GM21515 (cell line): Measurements from ENCODE around the gene ATP6V0E2.
"Not testable (repeated sequence)": the region's sequence is repeated elsewhere in the genome, so short reads cannot be mapped to it uniquely, and the experiment has no call there.

Source experiments
- ATAC-seq: cut with Tn5 transposase; IDR thresholded peaks from one replicate; pipeline ENCODE4 v1.9.1; 2021; ENCODE audit not compliant: unreplicated experiment

ATP6V0E2 gene

DNA sequence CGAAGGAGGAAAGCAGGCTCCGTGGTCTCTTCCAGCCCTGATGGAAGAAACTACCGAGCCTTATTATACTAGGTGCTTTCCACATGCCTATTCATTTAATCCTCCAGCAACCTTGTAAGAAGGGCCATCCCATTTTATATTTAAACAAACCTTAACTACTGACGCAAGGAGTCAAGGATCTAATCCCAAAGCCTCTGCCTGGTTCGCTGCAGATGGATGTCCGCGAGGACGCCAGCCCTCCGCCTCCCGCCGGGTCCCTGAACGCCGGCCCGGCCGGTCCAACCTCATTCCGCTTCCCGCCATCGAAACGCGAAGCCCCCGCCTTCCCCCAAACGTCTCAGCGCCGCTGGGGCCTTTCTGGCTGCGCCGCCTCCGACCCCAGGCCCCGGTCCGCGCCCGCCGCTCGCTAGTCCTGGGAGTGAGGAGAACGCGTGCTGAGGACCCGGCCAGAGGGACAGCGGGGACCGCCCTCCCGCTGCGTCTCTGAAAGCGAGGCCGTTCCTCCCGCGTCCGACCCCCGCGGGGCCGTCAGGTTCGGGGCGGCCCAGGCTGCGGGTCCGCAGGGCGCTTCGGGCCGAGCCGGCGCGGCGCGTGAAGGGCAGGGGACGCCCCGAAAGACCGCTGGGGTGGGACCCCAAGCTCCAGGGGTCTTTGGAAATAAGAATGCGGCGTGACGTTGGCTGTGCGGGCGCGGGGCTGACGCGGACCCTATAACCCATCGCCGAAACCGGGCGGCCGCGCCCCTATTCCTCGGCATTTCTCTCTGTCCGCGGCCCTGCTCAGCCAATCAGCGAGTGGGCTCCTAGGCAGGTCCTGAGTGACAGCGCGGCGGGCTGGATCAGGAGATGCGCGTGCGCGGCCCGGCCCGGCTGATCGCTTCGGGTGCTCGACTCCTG is at the start of gene ATP6V0E2:
TSS of gene ATP6V0E2 (plus strand) at position 896 of the 896 bp plus-strand sequence. CDS start 97 bp downstream, outside the sequence.
- ATAC-seq, result peak; percentile 93

DNA sequence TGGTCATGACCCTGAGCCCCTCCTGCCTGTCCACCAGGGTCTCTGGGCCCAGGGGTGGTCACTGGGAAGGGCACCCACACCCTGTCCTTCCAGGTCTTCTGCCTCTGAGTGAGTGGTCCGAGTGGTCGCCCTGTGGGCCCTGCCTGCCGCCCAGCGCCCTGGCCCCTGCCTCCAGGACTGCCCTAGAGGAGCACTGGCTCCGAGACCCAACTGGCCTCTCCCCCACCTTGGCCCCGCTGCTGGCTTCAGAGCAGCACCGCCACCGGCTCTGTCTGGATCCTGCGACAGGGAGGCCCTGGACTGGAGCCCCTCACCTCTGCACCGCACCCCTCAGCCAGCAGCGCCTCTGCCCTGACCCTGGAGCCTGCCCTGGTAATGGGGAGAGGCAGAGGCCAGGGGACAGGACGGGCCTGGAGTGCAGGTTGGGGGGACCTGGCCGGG is 49.4 kb upstream of the ATP6V0E2 start:
- no peak for ATAC-seq

- no peak for ATAC-seq
Observed at GRCh38 chr7:149824748-149825566, 48.8 kb upstream of the ATP6V0E2 start.

- ATAC-seq, result no peak
Observed at GRCh38 chr7:149825567-149826343, 48.0 kb upstream of the ATP6V0E2 start.

GRCh38 chr7:149826344-149827088 is 47.3 kb upstream of the ATP6V0E2 start:
- ATAC-seq, result no peak

GRCh38 chr7:149827089-149827981 is 46.4 kb upstream of the ATP6V0E2 start:
- no peak for ATAC-seq

GRCh38 chr7:149828357-149829309 is 45.1 kb upstream of the ATP6V0E2 start:
- no peak for ATAC-seq

DNA sequence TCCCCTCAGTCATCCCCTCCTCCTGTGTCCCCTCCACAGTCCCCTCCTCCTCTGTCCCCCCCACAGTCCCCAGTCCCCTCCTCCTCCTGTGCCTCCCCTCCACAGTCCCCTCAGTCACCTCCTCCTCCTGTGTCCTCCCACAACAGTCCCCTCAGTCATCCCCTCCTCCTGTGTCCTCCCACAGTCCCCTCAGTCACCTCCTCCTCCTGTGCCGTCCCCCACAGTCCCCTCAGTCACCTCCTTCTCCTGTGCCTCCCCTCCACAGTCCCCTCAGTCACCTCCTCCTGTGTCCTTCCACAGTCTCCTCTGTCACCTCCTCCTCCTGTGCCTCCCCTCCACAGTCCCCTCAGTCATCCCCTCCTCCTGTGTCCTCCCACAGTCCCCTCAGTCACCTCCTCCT is 43.2 kb upstream of the ATP6V0E2 start:
- not testable (repeated sequence) for ATAC-seq

GRCh38 chr7:149830997-149831740 is 42.6 kb upstream of the ATP6V0E2 start:
- ATAC-seq, result no peak

DNA sequence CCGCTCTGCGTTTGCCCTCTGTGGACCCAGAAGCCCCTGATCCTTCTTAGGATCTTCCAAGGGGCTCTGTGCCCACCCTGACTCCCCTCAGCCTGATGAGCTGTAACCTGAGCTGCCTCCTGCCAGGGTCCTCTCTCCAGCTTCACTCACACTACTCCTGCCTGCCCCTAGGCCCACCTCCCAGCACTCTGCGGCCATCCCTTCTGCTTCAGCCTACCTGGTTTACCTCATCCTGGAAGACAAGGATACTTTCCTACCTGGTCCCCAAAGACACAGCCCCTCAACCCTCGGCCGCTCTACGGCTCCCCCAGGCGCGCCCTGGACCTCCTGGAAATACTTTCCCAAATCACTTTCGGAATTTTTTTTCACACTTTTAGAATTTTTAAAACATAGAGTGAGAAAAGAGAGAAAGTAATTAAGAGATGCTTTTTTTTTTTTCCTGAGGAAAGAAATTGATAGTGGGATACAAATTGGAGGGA is 42.0 kb upstream of the ATP6V0E2 start:
- ATAC-seq, result no peak

DNA sequence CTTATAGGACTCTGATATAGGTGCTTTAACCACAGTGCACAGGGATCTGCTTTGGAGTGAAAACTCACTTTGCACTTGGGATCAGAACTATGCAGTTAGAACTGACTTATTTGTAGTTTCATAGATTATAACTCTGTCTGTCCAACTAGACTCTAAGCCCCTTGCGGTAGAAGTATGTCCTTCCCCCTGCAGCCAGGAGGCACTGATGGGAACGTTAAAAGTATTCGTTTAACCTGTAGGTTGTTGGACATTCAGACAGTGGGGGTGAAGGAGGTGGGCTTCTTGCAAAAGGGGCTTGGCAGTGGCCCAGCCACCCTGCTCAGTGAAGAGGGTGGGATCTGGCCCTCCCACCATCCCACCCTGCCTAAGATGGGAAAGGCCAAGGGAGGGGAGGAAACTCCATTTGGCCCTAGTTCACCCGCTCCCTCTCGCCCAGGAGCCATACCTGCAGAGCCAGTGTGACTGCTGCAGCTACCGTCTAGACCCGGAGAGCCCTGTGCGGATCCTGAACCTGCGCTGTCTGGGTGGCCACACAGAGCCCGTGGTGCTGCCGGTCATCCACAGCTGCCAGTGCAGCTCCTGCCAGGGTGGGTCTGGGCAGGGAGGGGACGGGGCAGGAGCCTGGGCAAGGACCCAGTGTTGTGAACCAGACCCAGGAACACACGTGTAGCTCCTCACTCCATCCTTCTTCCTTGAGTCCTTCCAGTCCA is 41.3 kb upstream of the ATP6V0E2 start:
- ATAC-seq, result no peak

- ATAC-seq, result no peak
Observed at GRCh38 chr7:149833495-149834130, 40.2 kb upstream of the ATP6V0E2 start.

DNA sequence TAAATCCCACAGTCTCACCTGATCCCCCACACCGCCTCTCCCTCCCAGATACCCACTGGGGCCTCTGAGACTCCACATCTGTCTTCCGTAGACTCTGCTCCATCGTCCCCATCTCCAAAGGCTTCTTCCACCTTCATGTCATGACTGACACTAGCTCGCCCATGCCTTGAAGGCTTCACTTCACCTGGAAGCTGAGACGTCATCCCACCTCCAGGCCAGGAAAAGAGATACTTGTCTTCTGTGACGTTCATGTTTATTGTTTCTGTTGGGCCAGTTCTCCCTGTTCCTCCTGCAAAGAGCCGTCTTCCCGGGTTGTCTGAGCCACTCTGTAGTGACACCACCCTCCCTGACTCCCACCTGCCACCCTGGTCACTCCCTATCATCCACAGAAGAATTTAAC is 39.2 kb upstream of the ATP6V0E2 start:
- no peak for ATAC-seq

GRCh38 chr7:149836434-149836833 is 37.3 kb upstream of the ATP6V0E2 start:
- no peak for ATAC-seq

DNA sequence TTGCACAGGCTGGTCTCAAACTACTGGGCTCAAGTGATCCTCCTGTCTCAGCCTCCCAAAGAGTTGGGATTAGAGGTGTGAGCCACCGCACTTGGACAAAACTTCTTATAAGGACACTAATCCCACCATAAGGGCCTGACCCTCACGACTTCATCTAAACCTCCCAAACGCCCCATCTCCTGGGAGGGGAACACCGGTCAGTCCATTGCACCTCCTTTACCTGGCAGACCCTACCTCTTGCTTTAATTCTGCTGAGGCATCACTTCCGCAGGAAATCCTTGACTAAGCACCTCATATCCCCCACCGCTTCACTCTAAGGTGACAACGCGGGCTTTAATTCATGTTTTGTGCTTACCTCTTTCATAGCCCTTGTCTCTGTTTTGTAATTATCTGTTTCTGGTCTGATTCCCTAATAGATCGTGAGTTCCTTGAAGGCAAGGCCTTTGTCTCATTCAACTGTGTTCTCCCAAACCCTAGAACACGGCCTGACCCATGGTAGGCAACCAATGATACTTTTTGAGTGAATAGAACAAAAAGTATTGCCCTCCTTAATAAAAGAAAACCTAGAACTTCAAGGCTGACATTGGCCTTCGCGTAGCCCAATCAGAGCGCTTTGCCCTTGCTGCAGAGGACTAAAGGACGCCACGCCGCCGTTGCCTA is 36.1 kb upstream of the ATP6V0E2 start:
- no peak for ATAC-seq
